HG03378 (cell line): ENCODE data around the gene HCAR1.
"Not testable (repeated sequence)": the region's sequence is repeated elsewhere in the genome, so short reads cannot be mapped to it uniquely, and the experiment has no call there.

Source experiments
- ATAC-seq: cut with Tn5 transposase; IDR thresholded peaks from one replicate; pipeline ENCODE4 v1.9.1; 2021; ENCODE audit warnings: mild to moderate bottlenecking, moderate library complexity; ENCODE audit not compliant: unreplicated experiment

Gene HCAR1, protein sequence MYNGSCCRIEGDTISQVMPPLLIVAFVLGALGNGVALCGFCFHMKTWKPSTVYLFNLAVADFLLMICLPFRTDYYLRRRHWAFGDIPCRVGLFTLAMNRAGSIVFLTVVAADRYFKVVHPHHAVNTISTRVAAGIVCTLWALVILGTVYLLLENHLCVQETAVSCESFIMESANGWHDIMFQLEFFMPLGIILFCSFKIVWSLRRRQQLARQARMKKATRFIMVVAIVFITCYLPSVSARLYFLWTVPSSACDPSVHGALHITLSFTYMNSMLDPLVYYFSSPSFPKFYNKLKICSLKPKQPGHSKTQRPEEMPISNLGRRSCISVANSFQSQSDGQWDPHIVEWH

GRCh38 chr12:122730215-122731014, at the start of gene HCAR1:
Gene HCAR1 (minus strand): TSS chr12:122730844. CDS start chr12:122730339, 505 bp downstream.
- no peak for ATAC-seq

DNA sequence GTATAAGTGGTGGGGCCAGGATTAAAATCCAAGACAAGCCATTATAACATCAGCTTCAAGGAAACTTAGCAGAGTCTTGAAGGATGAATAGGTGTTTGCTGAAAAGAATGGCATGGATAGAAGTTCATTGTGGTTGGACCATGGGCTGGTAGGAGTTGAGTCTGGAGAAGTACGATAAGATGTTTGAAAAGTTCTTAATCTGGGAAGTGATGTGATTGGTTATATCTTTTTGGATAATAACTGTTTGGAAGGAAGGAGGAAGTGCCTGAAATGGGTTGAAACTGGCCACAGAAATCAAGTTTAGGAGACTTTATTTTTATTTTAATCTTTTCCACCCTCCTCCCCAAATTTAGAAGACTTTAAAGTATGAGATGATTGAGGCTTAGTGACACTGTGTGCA, 26.9 kb upstream of the HCAR1 start:
- no peak for ATAC-seq

DNA sequence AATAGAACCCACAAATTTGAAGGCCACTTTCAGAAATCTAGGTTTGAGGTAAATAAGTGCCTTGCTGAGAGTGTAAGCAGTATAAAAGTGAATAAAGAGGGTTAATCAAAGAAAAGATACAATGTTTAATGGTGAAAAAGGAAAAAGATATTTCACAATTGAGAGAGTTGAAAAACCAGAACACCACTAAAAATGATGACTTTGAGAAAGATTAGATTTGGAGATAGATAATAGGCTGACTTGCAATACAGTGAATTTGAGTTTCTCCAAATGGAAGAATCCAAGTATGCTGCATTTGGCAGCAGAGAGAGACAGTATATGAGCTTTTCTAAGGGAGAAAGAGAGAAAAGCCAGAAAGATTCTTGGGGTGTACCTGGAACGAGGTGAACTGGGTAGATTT, 24.1 kb upstream of the HCAR1 start:
- no peak for ATAC-seq

GRCh38 chr12:122753319-122753650, 22.6 kb upstream of the HCAR1 start:
- no peak for ATAC-seq

GRCh38 chr12:122752464-122753318, 22.0 kb upstream of the HCAR1 start, which contains the start of gene DENR:
Gene DENR (plus strand): TSS chr12:122752824. CDS start chr12:122753702, 878 bp downstream.
- peak; percentile 93 for ATAC-seq

DNA sequence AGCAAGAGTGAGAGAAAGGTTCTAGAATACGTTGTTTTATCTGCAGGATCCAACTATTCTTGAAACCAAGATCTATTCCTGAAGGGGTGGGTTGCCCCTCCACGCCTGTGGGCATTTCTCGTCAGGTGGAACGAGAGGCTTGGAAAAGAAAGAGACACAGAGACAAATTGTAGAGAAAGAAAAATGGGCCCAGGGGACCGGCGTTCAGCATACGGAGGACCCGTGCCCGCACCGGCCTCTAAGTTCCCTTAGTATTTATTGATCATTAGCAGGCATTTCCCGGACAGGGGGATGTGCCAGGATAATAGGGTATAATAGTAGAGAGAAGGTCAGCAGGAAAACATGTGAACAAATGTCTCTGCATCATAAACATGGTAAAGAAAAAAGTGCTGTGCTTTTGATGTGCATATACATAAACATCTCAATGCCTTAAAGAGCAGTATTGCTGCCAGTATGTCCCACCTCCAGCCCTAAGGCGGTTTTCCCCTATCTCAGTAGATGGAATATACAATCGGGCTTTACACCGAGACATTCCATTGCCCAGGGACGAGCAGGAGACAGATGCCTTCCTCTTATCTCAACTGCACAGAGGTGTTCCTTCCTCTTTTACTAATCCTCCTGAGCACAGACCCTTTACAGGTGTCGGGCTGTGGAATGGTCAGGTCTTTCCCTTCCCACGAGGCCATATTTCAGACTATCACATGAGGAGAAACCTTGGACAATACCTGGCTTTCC, 20.3 kb upstream of the HCAR1 start:
- ATAC-seq, result not testable (repeated sequence)

DNA sequence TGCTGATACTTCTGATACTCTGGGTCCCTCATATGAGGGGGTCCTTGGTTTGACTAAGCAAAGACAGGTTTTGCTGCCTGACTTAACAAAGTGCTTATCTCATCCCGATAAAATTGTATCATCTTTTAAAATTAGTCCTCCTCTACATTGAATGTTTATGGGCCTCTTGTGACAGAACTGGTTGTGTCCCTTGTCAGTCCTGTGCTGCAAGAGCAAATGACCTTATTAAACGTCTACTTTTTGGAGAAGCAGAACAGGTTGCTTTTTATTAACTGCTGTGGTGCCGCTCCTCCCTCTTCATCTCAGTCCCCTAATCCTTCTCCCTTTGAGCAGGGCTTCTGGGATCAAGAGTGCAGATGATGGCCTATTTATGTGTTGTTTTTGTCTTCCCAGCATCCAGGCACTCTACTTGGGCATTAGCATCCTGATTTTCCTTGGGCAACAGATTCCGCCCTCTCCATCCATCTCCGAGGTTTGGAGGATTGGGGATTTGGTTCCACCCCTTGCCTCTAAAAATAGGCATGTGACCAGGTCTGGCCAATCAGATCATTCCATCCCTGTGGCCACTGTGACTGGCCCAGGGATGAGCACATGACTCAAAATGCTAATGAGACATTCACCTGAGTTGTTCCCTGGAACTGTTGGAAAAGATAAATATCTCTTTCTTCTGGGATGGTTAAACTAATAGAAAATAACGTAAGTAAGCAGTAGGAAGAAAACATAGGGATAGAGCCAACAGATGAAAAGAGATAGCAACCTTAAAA, 19.1 kb upstream of the HCAR1 start:
- no peak for ATAC-seq

DNA sequence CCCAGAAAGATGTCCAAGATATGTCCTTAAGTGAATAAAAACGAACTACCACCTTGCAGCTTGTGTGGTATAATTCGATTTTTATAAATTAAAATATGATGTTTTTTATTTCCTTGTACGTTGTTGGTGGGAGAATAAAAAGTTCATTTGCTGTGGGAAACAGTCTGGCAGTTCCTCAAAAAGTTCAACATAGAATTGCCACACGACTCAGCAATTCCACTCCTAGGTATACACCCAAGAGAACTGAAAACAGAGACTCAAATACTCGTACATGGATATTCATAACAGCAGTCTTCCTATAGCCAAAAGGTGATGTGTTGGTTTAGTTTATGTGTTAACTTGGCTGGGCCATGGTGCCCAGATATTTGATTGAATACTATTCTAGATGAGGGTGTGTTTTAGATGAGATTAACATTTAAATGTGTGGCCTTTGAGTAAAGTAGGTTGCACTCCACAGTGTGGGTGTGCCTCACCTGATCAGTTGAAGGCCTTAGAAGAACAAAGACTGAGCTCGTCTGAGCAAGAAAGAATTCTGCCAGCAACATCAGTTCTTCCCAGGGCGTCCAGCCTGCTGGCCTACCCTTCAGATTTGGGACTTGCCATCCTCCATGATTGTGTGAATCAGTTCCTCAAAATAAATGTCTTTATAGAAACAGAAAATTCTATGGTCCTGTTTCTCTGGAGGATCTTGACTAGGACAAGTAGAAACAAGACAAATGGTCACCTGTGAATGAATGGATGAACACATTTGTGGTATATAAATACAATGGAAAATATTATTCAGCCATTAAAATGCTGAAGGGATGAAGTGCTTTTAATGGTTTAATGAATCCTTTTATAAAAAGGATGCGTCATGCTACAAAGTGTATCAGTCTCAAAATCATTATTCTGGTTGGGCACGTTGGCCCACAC, 16.8 kb upstream of the HCAR1 start:
- no peak for ATAC-seq

DNA sequence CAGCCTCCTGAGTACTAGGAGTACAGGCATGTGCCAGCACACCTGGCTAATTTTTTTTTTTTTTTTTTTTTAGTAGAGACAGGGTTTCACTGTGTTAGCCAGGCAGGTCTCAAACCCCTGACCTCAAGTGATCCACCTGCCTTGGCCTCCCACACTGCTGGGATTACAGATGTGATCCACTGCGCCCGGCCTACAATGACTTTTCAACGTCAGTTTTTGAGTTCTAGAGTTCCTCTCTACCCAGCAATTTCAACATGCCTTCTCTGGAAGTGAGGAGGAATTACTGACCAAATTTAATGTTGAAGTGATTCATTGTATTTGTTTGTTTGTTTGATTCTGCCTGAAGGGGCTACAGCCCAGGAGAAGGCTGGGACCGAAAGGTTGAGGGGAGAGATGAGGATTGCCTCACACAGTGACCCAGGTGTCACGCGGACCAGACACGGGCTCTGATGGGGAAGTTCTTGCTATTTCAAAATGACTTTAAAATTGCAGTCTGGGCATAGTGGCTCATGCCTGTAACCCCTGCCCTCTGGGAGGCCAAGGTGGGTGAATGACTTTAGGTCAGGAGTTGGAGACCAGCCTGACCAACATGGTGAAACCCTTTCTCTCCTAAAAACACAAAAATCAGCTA, 13.4 kb upstream of the HCAR1 start:
- ATAC-seq, result no peak

GRCh38 chr12:122740351-122740750, 9.7 kb upstream of the HCAR1 start:
- ATAC-seq, result no peak

DNA sequence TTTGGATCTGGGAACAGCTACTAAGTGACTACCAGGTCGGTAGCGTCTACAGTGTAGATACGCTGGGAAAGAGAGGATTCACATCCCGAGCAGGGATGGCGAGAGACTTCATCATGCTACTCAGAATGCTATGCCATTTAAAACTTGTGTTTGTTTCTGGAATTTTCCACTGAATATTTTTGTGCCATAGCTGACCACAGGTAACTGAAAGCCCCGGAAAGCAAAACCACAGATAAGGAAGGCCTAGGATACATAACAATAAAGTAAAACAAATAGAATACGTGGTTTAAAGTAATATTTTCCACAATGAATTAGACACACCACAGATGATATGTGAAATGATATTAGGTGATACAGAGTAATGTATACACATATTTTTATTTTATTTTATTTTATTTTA, 7.9 kb upstream of the HCAR1 start:
- ATAC-seq, result no peak

DNA sequence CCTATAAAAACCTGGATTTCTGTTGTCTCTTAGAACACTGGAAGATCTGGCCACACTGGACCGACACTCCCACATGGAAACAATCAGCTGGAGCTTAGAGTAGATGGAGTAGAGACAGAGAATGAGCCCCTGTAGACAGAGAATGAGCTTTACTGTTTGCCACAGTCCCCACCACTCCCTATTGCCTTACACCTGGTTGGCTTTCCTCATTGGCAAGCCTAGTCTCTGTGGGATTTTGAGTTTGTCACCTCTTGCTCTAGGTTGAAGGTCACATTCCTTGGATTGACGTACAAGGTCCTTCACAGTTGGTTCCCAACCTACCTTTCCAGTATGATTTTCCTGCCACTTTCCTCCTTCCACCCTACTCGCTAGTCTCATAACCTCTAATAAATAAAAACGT, 2.0 kb upstream of the HCAR1 start:
- ATAC-seq, result no peak

DNA sequence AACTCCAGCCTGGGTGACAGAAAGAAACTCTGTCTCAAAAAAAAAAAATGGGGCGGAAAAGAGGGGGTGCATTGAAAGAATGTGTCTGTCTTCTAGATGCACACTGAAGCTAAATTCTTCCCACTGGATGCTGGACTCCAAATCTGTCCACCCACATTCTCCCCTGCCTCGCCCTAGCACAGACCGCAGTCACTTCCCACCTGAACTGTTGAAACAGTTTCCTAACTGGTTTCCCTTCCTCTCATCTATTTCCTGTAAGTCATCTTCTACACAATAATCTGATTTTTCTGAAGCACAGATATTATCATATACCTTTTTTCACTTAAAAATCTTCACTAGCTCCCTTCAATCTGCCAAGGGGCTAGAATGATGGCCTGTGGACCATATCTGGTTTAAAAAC, 1.5 kb upstream of the HCAR1 start:
- no peak for ATAC-seq

- no peak for ATAC-seq
Measured at GRCh38 chr12:122729583-122730214, 945 bp downstream of the HCAR1 start.

- no peak for ATAC-seq
Measured at GRCh38 chr12:122726080-122726558, 4.5 kb downstream of the HCAR1 start.

DNA sequence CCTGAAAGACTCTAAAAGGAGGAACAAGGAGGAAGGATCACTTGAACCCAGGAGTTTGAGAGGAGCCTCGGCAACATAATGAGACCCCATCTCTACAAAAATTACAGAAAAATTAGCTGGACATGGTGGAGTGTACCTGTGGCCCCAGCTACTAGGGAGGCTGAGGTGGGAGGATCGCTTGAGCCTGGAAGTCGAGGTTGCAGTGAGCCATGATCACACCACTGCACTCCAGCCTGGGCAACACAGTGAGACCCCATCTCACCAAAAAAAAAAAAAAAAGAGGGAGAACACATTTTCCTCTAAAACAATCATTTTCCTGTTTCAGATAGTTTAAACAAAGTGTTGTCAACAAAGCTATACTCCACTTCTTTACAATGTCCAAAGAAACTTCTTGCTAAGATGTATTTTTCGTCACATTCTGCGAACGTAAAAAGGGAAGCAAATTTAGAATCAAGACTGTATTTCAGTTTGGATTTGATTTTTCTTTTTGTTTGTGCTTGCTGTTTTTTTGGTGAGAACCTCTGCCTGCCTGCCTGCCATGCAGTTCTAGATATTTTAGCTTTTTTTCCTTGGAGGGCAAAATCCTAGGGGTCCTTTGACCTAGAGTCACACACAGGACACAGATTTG, 5.1 kb downstream of the HCAR1 start:
- no peak for ATAC-seq

DNA sequence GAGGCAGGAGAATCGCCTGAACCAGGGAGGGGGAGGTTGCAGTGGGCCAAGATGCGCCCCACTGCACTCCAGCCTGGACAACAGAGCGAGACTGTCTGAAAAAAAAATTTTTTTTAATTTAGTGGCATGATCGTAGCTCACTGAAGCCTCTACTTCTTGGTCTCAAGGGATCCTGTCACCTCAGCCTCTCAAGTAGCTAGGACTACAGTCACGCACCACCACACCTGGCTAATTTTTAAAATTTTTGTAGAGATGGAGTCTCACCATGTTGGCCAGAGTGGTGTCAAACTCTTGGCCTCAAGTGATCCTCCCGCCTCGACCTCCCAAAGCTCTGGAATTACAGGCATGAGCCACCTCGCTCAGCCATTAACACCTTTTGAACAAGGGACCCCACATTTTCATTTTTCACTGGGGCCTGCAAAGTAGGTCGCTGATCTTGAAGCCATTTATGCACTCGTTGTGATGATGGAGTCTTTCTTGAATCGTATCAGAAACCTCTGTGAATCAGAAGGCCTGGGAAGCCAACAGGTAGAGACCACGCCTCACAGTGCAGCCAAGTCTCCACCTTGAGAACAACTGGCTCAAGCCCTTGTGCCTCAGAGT, 5.9 kb downstream of the HCAR1 start:
- ATAC-seq, result peak; percentile 41
